NCI-H2196 (cell line): ENCODE data around the gene SPX.

Experiments
- DNase-seq: peaks from one replicate; lab custom pipeline; 2025; ENCODE audit not compliant: unreplicated experiment; lab: John Stamatoyannopoulos, UW

Gene SPX, protein sequence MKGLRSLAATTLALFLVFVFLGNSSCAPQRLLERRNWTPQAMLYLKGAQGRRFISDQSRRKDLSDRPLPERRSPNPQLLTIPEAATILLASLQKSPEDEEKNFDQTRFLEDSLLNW

DNA sequence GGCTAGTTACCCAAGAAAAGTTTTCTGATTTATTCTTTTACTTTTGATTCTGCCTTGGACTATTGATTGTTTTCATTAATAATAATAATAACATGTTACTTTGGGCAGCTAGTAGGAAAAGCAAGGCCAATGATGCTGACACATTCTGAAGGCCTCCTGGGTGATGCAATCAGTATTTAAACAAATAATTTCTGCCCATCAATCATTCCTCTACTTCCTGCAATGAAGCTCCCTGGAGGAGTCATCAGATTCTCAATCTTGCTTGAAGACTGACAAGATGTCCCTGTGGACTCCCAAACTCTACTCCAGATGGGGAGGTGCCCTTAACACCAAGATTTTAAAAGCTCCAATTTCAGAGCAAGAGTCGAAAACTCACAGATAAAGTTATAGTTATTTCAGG lies at the start of gene SPX:
SPX (plus strand) TSS at position 244 of the 400 bp plus-strand sequence. CDS start 177 bp downstream, outside the sequence.
- DNase-seq = no peak

DNA sequence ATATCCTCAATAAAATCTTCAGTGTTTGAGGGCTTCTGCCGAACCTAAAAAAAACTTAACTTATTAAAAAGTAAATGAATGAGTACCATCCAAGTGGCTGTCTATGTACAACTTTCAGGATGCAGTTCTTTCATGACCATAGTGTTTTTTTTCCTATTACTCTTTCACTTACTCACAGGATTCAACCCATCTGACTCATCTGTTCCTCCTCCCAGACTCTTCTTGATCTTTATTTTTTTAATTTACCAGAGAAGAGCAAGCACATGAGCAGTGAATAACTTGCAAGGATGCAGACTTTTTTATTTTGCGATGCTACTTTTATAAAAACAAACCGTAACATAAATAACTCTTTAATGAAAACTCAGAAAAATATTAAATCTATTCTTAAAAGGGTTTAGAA lies 49.1 kb upstream of the SPX start:
- DNase-seq = no peak

DNA sequence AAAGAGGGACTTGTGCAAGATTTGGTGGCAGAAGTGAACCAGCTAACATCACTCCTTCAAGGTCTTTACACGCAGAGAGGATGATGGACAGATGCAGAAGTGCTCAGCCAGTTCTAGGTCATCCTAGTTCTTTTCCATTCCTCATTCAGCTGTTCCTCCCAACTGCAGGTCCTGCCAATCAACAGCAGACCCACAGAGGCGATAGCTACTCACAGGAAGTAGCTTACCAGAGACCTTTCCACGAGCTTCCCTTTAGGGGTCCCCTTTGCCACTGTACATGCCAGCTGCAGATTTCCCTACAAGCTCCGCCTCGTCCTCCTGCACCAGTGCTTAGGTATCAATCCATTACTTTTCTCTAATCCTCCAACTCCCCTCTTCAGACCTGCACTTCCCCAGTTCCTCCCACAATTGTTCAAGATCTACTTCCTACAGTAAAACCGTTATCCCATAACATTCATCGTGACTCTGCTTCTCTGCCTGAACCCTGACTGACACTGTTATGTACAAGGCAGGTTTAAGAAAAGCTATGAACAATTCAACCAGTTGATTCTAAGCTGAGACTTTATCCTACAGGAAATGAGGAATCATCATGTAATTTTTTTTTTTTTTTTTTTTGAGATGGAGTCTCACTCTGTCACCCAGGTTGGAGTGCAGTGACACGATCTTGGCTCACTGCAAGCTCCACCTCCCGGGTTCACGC lies 47.2 kb upstream of the SPX start:
- no peak for DNase-seq

DNA sequence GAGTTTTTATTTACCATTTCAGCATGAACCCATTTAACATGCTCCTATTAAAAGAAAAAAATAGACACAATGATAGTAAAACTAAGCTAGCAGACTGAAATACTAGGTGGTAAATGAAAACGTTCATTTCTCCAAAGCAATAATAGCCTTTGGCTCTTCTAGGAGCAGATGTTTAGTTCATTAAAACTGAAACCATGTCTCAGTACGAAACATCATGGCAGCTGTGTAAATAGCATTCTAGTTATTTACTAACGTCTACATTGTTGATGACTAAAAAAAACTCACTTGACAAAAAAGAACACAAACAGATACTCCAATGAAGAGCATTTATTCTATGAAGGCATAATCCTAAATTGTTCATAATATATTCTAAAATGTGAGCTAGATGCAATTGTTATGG lies 42.6 kb upstream of the SPX start:
- peak; percentile 91 for DNase-seq

DNA sequence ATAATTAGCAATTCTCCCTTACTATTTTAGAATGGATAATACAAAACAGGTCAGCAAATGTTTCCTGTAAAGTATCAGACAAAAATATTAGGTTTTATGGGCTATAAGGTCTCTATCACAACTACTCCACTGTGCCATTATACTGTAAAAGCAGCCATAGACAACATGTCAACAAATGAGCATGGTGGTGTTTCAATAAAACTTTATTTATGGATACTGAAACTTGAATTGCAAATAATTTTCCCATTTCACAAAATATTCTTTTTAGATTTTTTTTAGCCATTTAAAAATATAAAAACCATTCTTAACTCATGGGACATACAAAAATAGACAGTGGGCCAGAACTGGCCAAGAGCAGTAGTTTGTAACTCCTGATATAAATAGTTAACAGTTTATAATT lies 40.1 kb upstream of the SPX start:
- no peak for DNase-seq

DNA sequence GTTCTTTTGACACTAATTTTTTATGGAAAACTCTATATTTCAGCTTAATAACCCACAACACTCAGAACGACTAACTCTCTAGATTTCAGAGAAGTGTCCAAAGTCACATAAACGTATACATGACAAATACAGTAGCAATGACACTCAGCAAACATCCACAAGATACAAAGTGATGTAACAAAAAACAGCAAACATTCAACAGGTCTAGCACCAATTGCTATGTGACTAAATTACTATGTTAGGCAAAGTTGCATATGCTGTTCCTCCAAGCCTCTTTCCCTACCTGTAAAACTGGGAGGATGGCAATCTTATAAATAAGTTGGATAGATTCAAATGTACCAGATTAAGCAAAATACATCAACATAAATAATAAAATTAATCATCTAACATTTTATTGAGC lies 26.3 kb upstream of the SPX start:
- DNase-seq = no peak

DNA sequence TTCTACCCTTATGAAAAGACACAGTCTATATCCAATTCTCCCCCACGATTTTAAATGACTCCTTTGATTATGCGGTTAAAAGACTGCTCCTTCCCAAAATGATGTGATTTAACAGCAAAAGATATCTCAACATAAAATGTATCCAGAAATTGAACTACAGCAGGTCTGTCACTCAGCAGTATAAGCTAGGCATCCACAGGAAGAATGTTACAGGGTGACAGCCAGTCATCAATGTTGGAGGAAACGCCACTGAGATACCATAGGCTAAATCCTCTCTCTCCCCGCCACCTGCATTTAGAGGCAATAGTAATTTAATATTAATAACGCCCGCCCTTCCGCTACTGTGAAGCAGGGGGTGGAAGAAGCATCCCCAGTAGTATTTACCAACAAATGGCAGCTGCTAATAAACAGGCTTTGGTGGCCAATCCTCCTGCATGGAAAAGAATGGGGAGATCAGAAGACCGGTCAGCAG lies 25.3 kb upstream of the SPX start:
- no peak for DNase-seq

DNA sequence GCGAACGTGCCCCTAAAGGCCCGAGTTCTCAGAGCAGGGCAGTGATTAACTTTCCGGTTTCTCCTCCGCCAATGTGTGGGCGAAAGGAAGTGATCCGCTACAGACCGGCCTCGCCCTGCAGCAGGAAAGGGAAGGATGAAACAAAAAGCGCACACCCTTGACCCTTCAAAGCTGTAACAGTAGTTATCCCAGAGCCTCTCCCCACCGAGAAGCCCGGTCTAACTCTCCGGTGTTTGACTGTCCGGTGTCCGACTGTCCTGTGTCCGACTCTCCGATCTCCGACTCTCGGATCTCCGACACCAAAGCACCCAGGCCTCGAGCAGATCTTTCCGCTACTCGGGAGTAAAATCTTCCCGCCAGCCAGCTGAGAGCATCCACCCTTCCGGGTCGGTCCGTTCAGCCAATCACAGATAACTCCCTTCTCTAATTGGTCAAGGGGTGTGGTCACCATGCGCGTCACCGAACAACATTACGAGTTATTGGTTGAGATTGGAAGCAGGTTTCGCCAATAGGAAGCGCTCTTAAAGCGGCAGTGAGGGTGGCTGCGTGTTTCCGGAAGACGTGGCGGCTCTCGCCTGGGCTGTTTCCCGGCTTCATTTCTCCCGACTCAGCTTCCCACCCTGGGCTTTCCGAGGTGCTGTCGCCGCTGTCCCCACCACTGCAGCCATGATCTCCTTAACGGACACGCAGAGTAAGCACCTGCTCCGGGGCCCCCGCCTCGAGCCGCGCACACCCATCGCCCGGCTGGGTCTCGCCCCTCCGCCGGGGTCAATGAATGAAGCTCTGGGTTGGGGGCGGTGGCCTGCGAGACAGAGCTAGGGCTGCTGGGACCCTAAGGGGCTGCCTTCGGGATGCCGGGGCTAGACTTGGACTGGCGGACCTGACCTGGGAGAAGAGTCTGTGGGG lies 24.6 kb upstream of the SPX start, which contains the start of the genes GOLT1B and RECQL:
GOLT1B (plus strand) TSS at position 532 of the 906 bp plus-strand sequence; CDS start at position 667, 135 bp downstream.
RECQL (minus strand) TSS at position 378 of the 906 bp plus-strand sequence. CDS start 2,065 bp downstream, outside the sequence.
- DNase-seq = peak; percentile 100

DNA sequence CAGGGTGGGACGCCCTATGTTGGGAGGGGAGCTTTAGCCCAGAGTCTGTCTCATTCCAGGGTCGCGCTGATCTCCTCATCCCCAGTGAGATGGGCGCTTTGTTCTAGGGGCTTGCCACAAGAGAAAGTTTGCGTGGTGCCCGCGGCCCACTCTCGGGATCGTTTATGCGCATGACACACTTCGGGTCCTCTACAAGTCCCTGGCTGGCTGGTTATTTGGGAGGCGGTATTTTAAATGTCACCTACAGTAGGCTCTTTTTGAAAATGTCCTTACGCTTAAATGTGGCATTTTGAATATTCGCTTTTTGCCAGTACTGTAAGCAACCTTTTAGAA lies 24.0 kb upstream of the SPX start:
- peak; percentile 61 for DNase-seq

DNA sequence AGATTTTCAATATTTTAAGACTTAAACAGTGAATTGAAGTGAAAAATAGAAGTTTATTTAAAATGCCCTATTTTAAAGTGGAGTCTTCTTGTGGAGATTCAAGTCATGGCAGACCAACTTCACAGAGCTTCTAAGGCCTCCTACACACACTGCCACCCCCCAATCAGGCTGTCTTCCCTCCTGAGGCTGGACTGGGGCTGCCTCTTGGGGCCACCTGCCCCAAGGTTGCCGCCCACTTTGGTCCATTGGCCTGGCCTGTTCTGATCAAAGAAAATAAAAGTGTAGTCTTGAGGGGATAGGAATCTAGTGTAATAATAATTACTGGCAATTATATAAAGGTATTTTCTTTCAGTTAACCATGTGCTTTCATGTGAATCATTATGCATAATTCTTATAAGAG lies 23.2 kb upstream of the SPX start:
- no peak for DNase-seq

DNA sequence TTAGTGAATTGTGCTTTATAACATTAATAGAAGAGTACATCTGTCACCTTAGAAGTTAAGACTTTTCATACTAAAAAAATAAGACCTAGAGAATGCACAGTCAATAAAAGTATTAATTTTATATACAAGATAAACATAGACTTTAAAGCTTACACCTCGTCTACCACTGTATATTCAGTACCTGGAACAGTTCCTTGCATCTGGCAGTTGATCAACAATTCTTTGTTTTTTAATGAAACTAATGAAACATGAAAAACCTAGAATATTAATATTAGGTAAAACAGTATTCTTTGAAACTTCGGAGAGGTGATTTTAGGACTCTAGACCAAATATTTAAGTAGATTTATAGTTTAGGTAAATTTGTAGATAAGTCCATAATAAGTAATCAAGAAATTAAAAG lies 20.2 kb upstream of the SPX start:
- no peak for DNase-seq

DNA sequence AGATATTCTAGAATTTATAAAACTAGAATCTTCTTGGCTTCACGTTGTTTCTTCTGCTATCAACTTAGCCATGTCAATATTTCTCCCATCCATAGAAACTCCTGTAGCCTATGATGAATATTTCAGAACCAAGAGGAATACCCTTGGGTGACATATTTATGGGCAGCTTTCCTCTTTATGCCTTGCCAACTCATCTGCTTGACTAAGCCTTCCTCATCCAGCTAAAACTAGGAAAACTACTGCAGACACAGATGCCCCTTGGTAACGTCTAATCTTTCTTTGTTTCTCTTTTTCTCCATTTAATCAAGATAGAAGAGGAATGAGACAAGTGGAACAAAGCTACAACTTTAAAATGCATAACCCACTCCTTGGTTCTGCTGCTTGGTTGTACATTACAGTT lies 18.2 kb upstream of the SPX start:
- no peak for DNase-seq

DNA sequence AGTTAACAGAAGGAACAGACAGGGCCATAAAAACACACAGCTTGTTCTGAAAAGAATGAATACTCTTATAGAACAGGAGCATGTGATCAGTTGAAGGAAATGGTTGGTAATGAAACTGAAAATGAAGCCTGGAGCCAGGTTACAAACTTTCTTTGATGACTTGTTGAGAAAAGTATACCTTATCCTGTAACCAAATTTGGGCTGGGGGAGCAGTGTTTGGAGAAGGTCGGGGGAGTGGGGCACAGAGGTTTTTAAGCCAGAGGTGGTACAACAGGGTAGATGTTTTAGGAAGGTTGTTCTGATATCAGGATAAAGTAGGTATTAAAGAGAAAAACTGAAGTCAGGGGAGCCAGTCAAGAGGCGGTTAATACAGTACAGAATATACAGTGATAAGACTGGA lies 16.3 kb upstream of the SPX start:
- DNase-seq = no peak

DNA sequence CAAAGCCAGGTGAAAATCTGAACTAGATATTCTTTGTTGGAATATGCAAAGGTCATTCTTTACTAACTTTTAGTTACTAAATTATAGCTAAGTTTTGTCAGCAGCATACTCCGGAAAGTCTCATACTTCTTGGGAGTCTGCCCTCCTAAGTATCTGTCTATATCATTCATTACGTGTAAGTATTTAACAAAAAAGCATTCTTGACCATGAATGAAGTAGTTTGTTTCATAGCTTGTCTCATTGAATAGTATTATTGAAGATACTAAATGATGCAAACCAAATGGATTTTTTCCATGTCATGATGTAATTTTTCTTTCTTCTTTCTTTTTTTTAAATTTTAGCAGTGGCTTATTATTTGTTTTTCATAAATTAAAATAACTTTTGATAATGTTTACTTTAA lies 9.8 kb upstream of the SPX start:
- no peak for DNase-seq

DNA sequence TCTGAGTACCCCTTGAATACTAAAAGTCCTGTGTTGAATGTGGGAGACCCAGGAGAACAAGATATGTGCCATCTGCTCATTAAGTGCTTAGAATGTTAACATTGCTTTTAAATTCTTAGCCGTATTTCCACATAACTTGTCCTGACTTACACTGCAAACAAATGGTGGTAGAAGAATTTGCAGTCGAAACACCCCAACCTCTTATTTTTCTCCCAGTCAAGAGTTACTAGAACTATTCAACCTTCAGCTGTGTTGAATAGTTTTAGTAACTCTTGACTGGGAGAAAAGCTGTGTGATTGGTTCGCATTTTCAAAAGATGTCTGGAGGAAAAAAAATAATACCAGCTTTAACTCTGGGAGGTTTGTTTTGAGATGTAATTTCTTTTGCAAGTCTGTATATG lies 7.6 kb upstream of the SPX start:
- DNase-seq = no peak

DNA sequence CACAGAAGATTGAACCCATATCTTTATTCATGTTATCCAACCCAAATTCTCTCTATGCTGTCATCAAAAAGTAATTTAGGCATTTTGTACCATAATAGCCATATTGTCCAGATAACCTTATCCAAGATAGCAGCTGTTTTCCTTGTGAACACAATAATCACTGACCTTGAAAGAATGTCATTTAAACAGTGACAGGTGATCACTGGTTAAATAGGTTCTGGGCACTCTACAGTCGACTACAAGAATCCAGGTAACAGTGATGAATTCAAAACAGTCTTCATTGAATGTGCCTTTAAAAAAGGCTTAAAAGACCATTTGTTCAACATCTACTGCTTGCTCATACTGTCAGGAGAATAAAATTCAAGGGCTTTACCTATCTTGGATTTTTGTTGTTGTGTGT lies 4.6 kb upstream of the SPX start:
- DNase-seq = no peak

DNA sequence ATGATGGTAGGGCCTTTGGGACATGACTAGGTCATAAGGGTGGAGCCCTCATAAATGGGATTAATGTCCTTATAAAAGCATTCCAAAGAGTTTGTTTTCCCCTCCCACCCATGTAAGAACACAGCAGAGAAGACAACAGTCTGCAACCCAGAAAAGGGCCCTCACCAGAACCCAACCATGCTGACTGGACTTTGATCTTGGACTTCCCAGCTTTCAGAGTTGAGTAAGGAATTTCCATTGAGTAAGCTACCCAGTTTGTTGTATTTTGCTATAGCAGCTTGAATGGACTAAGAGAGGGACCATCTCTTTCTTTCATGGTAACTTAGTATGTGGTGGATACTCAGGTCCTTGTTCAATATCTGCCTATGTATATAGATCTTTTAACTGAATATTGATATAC lies 2.9 kb upstream of the SPX start:
- DNase-seq = no peak

DNA sequence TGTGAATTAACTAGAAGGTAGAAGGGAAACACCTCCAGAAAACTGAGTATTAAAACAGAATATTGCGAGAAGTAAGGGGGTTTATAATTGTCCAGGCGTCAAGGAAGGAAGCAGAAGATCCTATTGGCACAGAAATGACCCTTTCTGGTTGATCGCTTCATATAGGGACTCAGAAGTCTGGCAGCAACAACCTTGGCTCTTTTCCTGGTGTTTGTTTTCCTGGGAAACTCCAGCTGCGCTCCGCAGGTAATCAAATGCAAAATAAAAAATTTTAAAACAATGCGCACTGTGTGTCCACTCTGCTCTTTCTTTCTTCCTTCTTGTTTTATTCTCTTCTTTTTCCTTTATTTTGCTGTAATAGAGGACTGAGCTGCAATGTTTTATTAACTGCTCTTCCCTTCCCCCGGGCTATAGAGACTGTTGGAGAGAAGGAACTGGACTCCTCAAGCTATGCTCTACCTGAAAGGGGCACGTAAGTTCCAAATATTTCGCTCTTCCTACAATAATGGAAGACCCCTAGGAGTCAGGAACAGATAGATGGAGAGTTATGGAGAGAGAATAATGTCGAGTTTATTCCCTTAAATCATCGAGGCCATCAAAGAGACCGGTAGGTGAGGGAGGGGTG lies 737 bp downstream of the SPX start:
- DNase-seq = peak; percentile 49

DNA sequence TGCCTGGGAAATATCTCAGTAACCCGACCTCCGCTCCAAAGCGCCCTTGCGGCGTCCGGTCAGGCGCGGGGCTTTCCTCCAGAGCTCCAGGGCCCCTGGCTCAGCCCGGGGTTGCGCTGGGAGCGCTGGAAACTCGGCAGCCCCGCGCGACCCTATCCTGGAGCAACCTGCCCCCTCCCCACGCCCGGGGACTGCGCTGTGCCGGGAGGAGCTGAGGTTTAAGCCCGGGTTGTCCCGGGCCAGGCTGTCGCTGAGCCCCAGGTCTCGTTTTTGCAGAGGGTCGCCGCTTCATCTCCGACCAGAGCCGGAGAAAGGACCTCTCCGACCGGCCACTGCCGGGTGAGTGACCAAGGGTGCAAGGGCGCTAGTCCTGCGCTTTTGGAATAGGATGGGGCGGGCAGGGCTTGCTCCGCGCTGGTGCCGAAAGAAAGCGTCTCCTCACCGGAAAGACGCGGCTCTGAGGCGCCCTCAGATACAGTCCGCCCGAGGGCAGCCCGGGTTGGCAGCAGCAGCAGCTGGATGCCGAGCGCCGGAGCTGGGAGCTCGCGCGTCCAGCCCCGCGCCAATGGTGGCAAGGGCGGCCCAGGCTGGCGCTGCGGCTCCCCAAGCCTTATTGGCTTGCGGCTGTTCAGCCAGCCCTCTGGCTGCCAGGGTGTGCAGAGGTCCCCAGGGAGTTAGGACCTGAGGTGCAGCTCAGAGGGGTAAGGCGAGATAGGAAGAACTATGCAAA lies 1.5 kb downstream of the SPX start:
- DNase-seq = peak; percentile 83

DNA sequence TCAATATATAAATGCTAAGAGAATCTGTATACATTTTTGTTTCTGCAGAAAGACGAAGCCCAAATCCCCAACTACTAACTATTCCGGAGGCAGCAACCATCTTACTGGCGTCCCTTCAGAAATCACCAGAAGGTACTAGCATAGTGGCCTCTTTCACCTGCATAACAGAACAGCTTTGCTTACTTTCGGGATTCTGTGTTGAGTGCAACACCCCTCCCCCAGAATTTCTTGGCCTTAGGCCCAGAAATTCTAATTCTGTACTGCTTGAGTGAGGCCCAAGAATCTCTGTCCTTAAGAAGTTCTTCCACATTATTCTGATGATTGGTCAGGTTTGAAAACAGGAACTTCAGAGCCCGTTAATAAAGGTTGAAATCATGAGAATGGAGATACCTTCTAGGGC lies 2.9 kb downstream of the SPX start:
- DNase-seq = no peak

DNA sequence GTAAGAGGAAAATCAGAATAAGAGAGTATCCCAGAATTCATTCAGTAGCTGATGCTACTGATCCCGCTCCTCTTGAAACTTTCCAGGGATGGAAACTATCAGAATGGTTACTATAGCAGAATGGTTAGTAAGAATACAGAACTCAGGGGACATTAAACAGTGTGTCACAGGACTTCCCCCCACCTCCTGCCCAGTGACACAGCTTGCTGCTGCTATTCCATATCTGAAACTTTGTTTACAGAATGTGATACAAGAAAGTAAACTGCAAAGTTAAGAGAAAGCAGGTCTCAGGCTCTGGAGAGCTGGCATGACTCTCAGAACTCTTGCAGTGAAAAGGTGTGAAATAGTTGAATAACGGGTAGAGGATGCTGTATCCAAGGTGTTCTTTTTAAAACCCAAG lies 3.4 kb downstream of the SPX start:
- DNase-seq = no peak
